Stimulated activated CD8-positive, alpha-beta memory T cell treated with anti-CD3 and anti-CD28 coated beads, Interleukin-7, amount 100 ng/mL, for 24 hours (primary cell): ENCODE results near the gene MDP1.

Experiments
- DNase-seq: peaks from one replicate; pipeline ENCODE4 v3.0.0-alpha.2; 2020; ENCODE audit warnings: low read depth

The MDP1 gene

DNA sequence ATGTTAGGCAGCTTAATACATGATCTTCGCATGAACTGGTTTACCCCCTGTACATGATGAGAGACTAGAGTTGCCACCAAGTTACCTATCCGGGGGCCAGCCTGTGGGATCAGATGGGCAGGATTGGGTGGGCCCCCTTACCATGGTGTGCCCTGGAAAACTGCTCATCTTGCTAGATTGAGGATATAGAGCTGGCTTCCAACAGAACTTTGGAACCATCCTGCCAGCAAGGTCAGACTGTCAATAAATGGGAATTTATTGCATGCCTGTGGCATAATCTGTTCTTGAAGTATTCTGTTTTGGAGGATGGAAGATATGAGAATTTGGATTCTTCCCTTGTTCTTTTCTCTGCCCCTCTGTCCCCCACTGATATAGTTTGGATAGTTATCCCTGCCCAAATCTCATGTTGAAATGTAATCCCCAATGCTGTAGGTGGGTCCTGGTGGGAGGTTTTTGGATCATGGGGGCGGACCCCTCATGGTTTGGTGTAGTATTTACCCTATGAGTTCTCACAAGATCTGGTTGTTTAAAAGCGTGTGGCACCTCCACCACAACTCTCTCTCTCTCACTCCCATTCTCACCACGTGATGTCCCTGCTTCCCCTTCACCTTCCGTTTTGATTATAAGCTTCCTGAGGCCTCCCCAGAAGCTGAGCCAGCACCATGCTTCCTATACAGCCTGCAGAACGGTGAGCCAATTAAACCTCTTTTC, 16.9 kb downstream of the MDP1 start:
- no peak for DNase-seq

DNA sequence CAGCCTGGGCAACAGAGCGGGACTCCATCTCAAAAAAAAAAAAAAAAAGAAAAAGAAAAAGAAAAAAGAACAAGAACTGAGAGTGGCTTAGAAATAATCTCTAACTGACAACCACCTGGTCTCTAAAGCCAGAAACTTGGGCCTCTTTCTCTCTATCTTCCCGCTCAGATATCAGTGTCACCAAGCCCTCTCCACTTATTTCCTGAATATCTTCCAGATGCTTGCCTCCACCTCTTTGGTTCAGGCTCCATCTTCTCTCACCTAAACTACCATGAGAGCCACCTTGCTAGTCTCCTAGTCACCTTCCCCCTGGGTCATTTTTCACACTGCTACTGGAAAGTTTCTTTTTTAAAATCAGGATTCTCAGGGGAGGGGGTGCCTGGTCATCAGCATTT, 18.8 kb downstream of the MDP1 start:
- DNase-seq = no peak

DNA sequence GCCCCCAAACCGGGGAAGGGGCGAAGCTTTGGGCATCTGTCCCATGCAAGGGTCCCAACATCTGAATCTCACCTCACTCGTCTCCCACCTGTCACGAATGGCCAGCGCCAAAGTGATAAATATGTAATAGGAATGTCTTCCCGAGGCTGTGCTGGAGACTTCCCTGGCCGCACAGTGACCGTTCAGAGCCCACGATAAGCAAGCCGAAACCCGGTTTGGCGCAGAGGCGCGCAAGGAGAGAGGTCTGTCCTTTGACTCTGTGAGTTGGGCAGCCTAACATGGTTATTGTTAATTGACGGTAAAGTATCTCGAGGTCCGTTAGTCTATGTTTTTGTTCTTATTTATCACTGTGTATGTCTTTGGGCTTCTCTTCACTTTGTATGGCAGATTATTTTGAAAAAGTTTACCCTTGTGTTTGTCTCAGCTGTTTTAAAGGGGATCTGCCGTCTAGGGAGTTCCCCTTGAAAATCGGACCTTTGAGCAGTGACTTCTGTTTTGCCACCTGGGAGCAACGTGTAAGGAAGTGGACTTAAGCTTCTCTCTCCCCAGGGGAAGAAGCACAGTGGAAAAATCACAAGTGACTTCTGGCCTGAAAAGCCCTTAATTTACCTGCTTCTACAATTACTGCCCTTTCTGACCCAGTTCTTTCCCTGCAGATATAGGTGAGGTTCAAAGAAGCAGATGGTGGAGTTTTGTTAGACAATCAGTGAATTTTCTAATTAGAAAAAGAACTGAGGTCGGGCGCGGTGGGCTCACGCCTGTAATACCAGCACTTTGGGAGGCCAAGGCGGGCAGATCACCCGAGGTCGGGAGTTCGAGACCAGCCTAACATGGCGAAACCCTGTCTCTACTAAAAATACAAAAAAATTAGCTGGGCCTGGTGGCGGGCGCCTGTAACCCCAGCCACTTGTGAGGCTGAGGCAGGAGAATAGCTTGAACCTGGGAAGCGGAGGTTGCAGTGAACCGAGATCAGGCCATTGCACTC, 19.5 kb downstream of the MDP1 start:
- DNase-seq = no peak

DNA sequence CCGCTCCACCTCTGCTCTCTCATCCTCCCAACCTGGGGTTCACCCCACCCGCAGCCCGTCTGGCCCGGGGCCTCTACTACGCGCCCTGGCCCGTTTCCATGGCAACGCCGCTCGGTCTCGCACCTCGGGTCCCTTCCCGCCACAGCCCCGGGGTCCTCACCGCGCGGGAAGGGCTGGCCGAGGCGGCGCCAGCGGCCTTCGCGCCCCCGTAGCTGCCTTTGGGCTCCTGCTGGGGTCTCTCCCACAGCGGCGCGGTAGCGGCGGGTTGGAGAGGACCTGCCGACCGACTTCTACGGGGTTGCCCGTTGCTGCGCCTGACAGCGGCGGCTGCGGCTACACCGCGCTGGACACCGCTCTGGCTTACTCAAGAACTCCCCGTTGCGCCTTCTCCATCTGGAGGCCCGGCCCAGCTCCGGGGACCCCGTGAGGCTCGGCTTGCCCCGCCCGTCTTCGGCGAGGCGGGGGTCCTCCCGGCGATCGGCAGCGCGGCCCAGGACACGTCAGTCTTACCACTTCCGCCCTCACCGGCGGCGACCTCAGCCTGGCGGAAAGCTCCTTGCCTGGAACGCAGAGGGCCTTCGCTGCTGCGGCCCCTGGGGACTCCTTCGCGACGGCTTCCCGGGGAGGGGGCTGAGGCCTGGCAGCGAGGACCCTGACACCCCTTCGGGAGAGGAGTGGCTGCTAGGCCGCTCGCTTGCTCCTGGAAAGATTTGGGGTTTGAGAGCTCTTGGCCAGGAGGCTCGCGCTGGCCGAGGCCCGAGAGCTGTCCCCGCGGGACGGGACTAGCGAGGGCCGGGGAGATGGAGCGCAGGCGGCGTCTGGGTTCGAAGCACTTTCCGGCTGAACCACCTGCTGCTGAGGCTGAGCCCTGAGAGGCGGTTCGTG, 20.4 kb downstream of the MDP1 start, which contains the start of gene TM9SF1:
TM9SF1 (minus strand) TSS at position 256 of the 885 bp plus-strand sequence. CDS start 422 bp downstream, outside the sequence.
- DNase-seq = peak; percentile 69

DNA sequence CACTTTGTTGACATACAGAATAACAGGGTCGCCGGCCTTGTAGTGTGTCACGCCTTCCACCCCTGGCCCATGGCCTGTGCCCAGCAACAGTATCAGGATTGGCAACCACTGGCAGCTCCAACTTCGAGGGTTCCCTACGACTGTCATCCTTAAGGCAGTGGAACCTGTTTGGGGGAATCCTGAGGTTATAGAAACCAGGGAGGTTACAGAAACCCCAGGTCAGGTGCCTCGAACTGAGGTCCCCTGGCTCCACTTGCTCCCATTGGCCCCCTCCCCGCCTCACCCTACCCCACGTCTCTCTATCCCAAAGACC, 21.0 kb downstream of the MDP1 start:
- DNase-seq = no peak

DNA sequence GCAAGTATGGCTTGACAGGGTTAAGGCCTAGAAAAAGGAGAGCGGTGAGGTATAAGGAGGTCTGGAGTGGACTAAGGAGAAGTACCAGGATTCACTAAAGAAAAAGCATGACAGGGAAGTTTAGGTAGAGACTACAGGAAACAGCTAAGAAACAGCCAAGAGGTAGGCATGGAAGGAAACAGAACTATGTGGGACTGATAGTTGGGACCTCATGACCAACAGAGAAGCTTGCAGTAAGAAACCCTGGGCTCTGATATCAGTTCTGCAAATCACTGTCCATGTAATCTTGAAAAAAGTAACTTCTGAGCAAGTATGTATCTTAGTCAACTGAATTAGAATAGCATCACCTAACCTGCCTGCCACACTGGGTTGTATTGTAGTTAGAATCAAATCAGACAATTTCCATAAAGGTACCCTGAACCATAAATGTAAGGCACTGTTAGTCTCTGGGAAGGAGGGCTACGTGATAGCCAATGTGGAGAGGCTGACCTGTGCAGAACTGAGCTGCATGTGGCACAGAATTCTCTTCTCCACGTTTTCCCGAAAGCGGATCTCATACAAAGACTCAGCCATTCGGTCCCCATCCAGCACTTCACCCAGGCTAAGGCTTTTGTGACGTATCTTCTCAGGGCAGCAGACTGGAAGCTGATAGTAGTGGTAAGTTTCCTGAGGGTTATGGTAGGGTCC, 21.5 kb downstream of the MDP1 start:
- no peak for DNase-seq

DNA sequence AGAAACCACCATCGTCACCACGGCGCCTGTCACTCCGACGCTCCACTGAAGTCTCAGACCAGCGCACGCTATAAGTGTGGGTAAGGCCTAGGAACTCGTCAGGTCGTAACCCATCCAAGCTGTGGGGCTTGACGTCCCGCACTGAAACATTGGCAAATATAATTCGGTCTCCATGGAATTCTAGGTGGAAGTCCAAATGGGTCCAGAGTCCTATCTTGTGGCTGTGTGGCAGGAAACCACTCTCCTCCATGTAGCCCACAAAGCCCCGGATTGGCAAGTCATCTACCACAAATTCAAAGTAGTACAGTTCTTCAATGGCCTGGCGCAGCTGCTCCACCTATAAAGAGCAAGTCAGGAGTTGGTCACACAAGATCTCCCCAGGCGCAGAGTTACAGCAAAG, 22.9 kb downstream of the MDP1 start:
- DNase-seq = no peak

DNA sequence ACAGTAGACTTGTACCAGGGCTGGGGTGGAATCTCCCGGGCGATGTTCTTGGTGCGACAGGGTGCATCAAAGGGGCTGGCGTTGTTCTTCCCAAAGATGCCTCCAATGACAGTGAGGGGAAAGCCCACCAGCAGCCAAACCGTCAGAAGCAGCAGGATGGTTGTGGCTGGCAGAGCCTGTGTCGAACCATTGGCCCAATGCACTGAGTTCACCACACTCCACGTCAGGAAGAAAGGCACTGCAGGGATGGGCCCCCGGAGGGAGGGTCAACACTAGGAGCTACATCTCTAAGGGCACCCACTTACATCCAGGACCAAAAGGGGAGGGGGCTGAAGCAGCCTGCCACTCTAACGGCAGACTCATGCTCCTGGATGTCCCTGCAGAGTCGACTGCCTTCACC, 25.4 kb downstream of the MDP1 start:
- DNase-seq = no peak

DNA sequence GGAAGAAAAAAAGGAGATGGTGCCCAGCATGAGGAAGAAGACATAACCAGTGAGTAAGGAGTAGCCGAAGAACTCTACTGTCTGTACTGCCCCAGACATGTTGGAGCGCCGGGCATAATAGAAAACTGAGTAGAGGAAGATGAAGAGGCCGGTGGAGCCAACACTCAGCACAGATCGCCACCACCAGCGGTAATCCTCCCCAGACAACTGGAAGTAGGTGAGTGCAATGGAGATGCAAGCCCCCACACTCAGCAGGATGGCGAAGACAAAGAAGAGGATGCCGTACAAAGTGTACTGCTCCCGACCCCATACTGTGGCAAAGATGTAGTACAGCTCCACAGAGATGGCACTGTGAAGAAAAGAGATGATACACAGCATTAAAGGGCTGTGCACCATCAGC, 26.4 kb downstream of the MDP1 start:
- DNase-seq = no peak

DNA sequence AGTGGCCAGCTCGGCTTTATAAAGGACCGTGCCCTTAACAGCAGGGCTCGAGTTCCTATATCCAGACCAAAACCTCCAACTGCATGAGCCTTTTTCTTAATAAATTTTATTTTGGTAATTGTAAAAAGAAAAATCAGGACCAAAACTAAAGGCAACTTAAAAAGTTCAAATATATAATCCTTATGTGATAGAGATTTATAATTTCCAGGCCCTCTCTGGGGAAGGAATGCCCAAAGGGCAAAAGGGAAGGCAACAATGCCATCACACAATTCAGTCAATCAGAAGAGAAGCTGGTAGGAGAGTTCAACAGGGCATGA, 26.8 kb downstream of the MDP1 start:
- DNase-seq = no peak

DNA sequence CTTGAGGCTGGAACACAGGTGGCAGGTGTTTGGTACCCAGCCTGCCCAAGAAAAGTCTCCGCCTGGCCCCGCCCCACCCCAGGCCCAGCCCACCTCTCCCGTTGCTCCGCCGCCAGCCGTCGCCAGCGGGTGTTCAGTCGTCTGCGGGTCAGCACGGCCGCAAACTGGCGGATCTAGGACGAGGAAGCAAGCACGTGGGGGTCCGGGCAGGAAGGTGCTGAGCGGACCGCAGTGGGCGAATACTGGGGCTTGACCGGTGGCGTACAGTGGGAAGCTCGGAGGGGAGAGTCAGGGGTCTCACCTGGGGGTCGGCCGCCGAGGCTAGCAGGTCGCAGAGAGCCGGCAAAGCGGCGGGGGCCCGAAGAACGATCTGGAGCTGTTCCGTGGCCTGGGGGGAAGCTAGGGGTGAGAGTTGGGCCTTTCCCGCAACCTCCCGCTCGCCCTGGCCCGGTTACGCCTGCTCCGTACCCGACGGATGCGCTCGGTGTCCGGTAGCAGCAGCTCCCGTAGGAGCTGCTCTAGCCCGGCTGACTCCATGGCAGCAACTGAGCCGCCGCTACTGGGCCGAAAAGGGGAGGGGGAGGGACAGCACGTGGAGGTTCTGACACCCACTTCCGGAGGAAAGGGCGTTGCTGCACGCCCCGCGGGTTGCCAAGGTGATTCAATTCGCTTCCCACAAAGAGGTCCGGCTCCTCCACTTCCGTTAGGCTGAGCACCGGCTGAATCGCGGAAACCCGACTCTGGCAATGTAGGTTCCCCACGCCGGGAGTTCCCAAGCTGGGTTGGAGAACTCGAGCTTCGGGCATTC, 27.4 kb downstream of the MDP1 start, which contains the start of gene IPO4:
IPO4 (minus strand) TSS at position 566 of the 808 bp plus-strand sequence; CDS start at position 537, 29 bp downstream.
- peak; percentile 90 for DNase-seq

DNA sequence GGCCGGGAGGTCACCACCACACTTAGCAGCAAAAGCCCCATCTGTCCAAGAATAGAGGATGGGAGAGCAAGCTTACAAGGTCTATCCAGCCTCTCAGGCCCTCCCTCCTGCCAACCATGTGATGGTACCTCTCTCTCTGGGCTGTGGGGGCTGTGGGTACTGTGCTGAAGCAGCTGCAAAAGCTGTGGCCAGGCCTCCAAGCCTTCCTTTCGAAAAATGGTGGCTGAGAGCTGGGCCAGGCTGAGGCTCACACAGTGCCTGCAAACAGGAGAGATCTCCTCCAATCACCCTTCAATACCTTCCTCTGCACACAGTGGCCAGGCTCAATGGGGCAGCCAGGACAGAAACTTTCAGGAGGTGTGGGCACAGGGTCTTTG, 28.3 kb downstream of the MDP1 start:
- DNase-seq = no peak

DNA sequence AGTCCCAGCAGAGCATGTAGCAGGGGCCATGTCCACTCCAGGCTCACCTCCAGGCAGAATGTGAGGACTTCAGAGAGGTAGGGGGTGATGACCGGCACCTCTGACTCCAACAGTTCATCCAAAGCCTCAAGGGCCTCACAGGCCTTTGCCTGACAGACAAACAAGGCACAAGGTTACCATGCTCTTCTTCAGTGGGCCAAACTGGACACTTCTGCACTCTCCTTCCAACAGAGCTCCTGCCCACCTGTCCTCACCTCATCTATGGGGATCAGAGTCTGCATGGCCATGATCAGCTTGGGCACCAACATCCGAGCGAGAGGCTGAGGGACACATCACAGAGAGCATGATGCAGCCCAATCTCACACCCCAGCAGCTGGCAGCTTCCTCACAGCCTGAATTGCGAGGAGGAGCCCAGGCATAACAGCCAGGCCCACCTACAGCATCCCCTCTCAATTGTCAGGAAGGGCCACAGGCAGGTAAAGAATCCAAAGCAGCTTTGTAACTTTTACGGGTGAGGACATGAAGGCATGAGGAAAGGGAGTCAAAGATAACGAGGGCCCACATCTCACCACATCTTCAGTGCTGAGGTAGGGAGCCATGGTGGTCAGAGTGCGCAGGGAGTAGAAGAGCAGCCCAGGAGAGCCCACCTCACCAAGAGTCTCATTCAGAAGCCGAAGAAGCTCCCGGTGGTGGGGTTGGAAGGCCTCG, 28.9 kb downstream of the MDP1 start:
- DNase-seq = no peak

DNA sequence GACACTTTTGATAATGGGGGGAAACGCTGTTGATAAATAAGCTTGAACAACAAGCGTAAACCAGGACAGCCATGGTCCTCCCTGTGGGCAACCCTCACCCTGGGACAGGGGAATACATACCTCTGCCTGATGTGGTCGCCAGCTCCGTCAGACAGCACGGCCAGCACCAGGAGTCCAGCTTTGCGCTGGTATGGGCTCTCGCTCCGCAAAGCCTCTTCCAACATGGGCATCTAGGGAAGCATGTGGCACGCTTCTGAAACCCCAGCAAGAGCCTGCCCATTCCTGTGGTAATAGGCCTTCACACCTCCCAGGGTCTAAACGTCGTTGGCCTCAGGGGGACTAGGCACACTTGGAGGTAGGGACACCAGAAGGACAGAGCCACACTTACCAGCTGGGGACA, 30.1 kb downstream of the MDP1 start:
- no peak for DNase-seq

DNA sequence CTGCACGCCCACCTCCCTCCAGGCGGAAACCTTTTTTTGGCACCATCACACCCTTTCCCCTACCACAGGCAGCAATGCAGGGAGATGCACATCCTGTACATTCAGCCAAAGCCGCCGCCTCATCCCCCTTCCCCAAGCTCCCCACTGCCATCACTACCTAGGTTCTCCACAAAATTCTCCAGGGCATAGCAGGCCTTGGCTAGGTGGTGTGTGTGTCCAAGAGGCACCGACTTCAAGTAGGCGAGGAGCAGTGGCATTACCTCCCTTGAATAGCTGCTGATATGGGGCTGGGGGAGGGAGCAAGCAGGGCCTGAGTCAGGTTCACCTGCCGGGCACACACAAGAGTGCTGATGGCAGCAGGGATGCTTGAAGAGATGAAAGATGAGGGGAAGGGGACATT, 30.8 kb downstream of the MDP1 start:
- DNase-seq = no peak

DNA sequence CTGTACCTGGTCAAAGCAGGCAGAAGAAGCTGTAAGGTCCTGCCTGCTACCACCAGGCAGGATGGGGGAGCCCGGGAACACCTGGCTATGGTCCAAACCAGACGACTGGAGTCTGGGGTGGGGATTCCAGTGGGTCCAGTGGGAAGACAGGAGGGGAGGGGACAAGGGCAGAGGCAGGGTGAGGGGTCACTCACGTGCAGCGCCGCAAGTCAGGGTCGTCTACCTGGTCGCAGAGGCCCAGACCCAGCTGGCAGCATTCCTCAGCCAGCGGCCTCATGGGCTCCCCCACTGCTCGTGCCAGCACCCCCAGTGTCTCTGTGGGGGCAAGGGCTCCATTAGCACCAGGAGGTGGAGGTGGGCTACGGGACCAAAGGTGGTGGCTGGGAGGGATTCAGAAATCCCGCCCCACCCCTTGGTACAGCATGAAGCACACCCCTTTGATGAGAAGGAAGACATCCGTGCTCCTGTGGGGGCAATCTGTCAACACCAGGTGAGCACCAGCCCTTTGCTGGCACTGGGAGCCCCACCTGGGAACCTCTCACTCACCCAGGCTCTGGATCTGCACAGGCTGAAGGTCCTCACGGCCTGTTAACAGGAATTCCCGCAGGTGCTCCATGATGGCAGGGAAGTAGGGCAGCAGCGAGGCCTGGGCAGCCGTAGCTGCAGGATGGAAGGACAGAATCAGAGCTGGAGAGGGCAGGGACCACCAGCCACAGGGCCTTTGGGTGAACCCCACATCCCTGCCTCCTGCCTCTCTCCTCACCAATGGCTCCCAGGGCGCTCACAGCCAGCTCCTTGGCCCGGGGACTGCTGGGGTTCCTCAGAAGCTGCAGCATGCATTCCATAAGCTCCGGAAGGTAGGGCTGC, 31.5 kb downstream of the MDP1 start:
- no peak for DNase-seq

DNA sequence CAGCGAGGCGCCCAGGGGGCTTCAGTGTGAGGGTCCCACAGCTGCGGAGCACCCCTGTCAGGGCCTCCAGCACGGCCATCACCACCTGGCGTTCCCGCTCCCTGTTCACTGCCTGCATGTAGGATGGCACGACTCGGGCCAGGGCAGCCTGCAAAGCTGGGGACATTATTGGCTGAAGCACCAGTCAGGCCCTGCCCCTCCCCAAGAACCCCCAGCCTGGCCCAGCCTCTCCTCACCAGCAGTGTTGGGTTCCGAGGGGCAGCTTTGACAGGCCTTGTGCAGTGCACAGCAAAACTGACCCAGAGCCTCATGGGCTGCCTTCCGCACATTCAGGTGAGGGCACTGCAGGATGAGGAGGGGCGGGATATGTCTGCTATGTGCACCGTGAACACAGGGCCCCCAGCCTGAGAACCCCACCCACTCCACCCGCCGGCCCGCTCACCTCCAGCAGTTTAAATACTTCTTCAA, 32.8 kb downstream of the MDP1 start:
- no peak for DNase-seq

DNA sequence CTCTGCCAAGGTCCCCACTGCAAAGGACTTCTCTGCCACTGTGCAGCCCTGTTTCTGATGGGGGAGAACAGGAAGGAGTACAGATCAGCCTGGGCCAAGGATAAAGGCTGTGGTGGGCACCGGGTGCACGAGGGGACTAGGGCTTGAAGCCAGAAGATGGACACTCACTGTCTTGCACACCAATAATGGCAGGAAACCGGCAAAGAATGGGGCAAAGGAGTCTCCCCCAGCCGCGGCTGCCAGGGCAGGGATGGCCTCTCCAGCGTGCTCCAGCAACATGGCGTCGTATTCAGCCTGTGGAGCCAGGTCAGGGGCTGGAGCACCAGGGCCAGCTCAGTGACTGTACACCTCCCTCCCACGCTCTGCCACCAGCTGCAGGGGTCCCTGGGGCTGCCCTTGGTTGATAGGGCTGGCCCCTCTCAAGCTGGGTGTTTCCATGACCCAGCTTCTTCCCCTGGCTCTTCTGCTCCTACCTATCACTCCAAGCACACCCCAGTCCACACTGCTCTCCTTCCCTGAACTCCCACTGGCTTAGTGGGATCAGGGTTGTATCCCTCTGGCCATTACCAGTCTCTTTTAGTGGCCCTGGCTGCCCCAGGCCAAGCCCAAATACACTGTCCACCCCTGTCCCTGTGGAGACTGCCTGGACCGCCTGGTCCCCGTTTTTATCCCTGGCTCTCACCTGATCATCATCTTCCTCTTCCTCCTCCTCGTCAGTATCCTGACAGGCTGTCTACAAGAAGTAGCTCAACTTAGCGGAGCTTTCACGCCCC, 33.6 kb downstream of the MDP1 start:
- no peak for DNase-seq
